H1 (cell line): ENCODE data around the gene KRT81.

Source experiments
- BRCA1 ChIP-seq: IDR thresholded peaks from 2 replicates; pipeline ENCODE4 v1.6.1; 2012; ENCODE audit warnings: low read depth, low read length, improper control_type of control experiment
- CHD2 ChIP-seq: IDR thresholded peaks from 2 replicates; pipeline ENCODE4 v1.6.1; 2012; ENCODE audit warnings: low read length, improper control_type of control experiment
- CTCF ChIP-seq, 3 experiments: IDR thresholded peaks; 1 replicate in 2 of 3; 2 replicates in 1 of 3; pipeline versions ENCODE4 v1.5.1 to v1.6.1; 2011; ENCODE audit warnings: low read length in 3 of 3, mild to moderate bottlenecking in 3 of 3, inconsistent platforms in 2 of 3, low read depth in 1 of 3, moderate library complexity in 1 of 3; ENCODE audit not compliant: insufficient read depth in 1 of 3; ENCODE audit errors: control extremely low read depth in 1 of 3
- EP300 ChIP-seq, 2 experiments: IDR thresholded peaks; 1 replicate in 1 of 2; 2 replicates in 1 of 2; pipeline ENCODE4 v1.6.1; 2011 to 2012; ENCODE audit warnings: low read depth in 2 of 2, low read length in 2 of 2, mild to moderate bottlenecking in 2 of 2, borderline replicate concordance in 1 of 2, inconsistent platforms in 1 of 2, moderate library complexity in 1 of 2
- EZH2 ChIP-seq: fragments of 200-600 bp; sonication (generic); IDR thresholded peaks from 2 replicates; pipeline ENCODE4 v1.7.1; 2012; ENCODE audit warnings: low read depth, mild to moderate bottlenecking, moderate library complexity, low read length, inconsistent platforms; ENCODE audit not compliant: severe bottlenecking
- KDM4A ChIP-seq: IDR thresholded peaks from one replicate; pipeline ENCODE4 v1.7.1; 2012; ENCODE audit warnings: low read depth, mild to moderate bottlenecking, moderate library complexity, low read length, inconsistent platforms; ENCODE audit not compliant: severe bottlenecking
- RXRA ChIP-seq: IDR thresholded peaks from 2 replicates; pipeline ENCODE4 v1.6.1; 2011; ENCODE audit warnings: low read depth, mild to moderate bottlenecking, low read length, moderate library complexity; ENCODE audit not compliant: insufficient read depth
- SIX5 ChIP-seq: IDR thresholded peaks from 2 replicates; pipeline ENCODE4 v1.6.1; 2011; ENCODE audit warnings: mild to moderate bottlenecking, low read depth, low read length
- SP2 ChIP-seq: IDR thresholded peaks from 2 replicates; pipeline ENCODE4 v1.6.1; 2012; ENCODE audit warnings: mild to moderate bottlenecking, low read length, inconsistent platforms
- SRF ChIP-seq: IDR thresholded peaks from 2 replicates; pipeline ENCODE4 v1.6.1; 2011; ENCODE audit warnings: mild to moderate bottlenecking, low read depth, low read length, moderate library complexity
- TBP ChIP-seq: IDR thresholded peaks from 2 replicates; pipeline ENCODE4 v1.6.1; 2011; ENCODE audit warnings: low read depth, low read length, improper control_type of control experiment
- TEAD4 ChIP-seq: IDR thresholded peaks from 2 replicates; pipeline ENCODE4 v1.6.1; 2012; ENCODE audit warnings: low read depth, low read length, inconsistent platforms, mixed read lengths
- ZNF274 ChIP-seq: IDR thresholded peaks from 2 replicates; pipeline ENCODE4 v1.7.0; 2012; ENCODE audit warnings: low read length, borderline replicate concordance; ENCODE audit errors: extremely low read depth

GRCh38 chr12:52246720-52247621 is 44.4 kb downstream of the KRT81 start:
- TF ChIP-seq EP300 (IDR thresholded peaks at IDR 0.05; ENCODE audit: borderline replicate concordance in 1 of 2, low read depth in 2 of 2, low read length in 2 of 2) (no peak), RXRA (no peak), EZH2 (no peak), SRF (no peak), TEAD4 (no peak), CTCF (IDR thresholded peaks at IDR 0.05; ENCODE audit: control extremely low read depth in 1 of 3, insufficient read depth in 1 of 3, low read depth in 1 of 3, low read length in 3 of 3) (no peak), CHD2 (no peak), TBP (no peak), SP2 (no peak), BRCA1 (no peak), KDM4A (no peak), ZNF274 (no peak), SIX5 (no peak)
